C1 segment of cervical spinal cord (tissue), 14 donors: ENCODE data around the gene ZC3HAV1.
"Not testable (repeated sequence)": the region's sequence is repeated elsewhere in the genome, so short reads cannot be mapped to it uniquely, and the experiment has no call there.

Experiments
- DNase-seq, 14 donors: peaks; one replicate each; lab custom pipeline; 2025; lab: John Stamatoyannopoulos, UW

Gene ZC3HAV1

DNA sequence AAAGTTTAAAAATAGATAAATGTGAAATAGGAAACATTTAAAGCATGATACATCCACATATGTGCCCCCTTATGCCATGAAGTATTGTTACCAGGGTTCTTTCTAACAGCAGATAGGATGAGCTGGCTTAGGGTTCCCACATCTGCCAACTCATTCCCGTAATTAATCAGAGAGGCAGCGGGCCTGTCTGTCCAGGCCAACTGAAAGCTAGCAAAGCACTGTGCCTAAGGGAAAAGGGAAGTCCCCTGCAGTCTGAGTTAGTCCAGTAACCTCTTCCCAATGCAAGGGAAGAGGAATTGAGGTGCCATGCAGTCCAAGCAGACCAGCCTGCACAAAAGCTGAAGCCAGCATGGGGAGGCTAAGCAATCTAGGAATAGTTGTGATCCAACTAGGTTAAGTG lies 55.4 kb downstream of the ZC3HAV1 start:
- no peak for DNase-seq

DNA sequence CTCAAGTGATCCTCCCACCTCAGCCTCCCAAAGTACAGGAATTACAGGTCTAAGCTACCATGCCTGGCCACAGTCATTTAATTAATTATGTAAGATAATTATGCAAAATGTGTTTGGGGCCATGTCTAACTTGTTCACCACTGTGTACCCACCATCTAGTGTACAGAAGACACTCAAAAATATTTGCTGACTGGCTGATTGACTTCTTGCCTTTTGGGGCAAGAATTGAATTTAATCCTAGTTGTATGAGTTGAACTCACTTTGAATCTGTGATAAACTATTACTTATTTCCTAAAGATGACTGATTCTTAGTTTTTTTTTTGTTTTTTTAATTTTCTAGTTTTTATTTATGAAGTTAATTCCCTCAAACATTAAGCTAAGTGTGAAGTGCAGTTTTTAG lies 57.9 kb downstream of the ZC3HAV1 start:
- DNase-seq: no peak

DNA sequence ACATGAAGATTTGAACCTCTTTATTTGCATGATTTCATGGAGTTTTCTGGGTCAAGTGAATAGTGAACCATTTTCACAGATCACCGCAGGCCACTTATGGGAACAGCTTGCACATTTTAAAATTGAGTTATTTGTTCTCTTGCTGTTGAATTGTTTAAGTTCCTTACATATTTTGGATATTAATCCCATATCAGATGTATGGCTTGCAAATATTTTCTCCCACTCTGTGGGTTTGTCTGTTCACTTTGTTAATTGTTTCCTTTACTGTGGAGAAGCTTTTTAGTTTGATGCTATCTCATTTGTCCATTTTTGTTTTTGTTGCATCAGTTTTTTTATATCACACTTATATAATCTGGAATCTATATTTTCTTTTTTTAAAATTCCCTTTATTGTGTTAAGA lies 59.6 kb downstream of the ZC3HAV1 start:
- no peak for DNase-seq

DNA sequence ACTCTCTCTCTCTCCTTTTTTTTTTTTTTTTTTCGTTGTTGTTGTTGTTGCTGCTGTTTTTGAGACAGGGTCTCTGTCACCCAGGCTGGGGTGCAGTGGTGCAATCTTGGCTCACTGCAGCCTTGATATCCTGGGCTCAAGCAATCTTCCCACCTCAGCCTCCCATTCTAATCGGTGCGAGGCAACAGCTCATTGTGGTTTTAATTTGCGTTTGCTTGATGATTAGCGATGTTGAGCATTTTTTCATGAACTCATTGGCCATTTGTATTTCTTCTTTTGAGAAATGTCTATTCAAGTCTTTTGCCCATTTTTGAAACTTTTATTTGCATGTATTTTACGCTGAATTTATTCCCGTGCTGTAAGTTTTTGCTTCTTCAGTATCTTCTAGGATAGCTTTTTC lies 60.4 kb downstream of the ZC3HAV1 start:
- no peak for DNase-seq

DNA sequence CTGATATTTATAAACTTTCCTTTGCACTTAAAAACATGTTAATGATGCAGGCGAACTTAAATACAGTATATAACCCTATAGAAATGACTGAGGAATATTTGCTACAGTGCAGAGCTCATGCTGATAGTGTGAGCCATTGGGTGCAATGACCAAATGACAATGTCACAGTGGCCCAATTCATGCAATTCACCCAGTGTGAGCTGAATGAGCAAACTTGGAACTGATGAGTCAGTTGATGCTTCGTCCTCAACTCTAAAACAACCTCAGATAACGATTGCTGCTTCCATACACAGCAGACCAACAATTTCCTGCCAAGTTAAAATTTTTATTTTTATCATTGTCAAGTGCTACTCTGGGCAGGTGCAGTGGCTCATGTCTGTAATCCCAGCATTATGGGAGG lies 61.5 kb downstream of the ZC3HAV1 start:
- no peak for DNase-seq

DNA sequence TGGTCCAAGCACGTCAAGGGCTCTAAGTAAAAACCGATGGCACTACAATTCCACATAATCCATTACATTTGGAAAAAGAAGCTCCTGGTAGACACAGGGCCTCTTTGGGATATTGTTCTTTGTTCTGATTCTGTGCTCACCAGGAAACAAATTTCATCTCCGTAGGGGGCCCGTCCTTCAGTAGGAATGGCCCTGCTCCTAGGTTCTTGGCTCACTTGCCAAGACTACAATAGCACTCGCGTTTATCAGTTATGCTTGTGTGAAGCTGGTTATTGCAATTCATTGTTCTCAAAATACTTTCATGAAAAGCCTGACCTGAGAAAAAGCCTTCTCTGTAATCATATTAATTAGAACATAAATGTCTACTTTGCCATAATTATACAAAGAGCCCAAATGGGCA lies 63.4 kb downstream of the ZC3HAV1 start:
- DNase-seq: no peak

DNA sequence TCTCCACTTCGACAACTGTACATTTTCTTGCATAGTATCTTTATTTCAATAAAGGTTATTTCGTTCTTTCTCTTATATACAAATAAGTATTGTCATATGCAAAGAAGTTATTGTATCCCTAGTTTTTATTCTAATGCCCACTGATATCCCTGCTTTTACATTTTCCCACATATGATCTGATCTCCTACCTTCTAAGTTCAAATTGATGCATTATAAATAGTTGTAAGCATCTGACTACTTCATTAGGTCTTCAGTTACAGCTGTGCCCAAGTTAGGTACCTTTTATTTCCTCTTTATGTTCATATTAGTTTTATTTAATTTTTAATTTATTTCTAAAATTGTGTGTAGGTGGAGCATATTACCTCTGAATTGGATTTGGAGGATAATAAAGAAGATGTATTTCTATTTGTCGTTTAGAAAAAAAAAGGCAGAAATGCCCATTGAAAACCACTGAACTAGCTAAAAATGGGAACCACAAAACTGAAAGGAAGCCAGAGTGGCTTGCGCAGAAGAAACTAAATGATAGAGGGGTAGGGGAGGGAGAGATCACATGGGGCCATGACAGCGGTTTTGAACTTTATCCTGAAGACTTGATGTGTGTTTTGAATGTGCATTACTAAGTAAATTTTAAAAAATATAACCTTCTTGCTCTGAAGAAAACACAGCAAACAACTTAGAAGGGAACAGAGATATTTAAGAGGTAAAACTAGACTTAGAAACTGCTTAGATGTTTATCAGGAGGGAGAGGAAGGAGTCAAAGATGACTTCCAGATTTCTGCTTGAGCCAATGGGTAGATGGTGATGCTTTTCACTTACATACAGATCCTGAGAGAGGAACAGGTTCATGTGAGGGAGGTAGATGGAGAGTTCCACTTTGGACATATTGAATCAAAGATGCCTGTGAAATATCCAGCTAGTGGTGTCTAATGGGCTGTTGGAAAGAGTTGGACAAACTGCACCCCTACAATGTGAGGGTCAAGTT lies 64.4 kb downstream of the ZC3HAV1 start:
- no peak for DNase-seq

DNA sequence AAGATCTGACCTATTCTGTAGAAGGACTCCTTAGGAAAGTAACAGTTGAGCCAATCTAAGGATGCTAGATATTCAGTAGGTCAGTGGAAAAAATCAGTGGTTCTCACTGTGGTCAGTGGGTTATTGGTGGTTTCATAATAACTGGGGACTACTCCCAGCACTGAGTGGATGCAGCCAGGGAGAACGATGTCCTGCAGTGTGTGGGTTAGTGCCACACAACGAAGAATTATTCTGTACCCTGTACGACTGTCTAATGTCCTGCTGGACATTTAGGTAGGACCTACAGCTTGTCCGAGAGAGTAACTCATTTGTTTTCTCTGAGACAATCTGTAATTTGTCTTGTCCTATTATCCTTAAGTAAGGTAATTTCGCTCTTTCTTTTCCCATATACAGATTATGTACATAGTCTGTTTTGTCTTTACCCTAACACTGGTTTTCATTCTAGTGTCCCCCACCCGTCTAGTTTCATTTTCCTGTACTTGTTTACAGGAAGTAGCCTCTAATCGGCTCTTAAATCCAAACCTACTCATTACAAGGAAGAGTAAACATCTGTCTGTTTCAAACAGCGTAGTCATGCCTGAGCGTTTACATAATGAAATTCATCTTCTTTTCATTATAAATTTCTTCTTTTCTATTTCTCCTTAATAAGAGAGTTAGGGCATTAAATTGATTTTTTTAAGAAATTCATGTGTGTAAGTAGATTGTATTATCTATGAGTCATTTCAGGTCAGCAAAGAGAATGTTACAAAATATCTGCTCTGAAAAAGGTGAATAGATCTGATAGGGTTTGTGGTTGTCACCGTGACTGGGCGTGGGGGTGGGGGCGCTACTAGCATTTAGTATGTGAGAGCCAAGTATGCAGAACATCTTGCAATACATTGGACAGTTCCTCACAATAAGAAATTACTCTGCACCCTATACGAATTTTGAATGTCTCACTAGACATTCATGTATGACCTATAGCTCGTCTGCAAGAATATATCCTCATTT lies 65.4 kb downstream of the ZC3HAV1 start:
- no peak for DNase-seq

DNA sequence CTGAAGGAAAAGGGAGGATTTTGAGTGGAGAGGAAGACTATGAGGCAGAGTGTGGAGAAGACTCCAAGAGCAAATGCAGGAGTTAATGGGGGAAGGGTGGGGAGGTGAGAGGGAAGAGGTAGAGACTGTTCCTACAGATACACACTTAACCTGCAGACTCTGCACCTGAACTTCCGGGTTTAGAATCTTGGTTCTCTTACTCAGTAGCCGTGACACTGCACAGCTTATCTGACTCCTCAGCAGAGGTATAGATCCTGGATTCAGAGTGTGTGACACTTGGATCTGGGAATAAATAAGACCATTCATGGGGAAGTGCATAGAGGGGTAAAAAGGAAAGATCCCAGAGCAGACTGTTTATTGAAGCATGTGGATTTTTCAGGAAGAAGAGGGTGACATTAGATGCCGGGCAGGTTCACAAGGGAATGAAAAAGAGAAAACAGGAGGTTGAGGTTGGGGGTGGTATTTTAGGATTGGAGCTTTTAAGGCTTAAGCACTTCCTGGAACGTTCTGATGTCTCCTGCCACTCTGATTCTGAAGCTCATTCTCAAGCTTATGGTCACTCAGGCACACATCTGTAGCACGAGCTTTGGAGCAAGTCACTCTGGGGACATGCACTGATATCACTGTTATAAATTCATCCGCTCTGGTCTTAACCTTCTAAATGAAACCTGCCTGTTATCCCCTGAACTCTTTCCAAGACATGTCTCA lies 68.0 kb downstream of the ZC3HAV1 start:
- DNase-seq: no peak

DNA sequence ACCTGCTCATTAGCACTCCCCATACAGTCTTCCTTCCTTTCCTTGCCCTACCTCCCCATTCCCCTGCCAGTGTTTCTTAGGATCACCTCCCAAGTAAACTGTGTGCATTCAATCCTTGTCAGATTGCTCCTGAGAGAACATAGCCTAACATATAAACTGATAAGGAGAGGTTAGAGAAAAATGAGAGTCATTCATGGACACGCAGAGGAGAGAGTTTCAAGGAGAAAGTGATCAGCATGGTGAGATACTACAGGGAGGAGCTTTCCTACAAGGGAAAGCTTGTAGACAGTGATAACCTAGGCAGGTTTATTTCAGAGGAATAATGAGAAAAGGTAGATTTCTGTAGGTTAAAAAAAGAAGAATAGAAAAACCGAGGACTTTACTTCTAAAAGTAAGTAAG lies 70.8 kb downstream of the ZC3HAV1 start:
- no peak for DNase-seq

DNA sequence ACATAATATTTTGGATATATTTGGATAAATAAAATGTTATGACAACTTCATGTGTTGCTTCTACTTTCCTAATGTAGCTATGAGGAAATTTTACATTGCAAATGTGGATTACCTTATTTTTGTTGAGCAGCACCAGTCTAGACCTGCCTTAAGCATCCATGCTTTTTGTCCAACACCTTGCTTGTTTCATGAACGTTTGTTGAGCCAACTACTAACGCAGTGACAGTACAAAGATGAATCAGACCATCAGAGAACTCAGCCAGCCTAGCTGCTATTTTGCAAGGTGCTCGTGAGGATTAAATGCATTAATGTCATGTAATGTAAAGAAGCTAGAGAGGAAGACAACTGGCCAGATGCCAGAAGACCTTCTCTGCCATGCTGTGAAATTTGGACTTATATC lies 72.6 kb downstream of the ZC3HAV1 start:
- DNase-seq: no peak

DNA sequence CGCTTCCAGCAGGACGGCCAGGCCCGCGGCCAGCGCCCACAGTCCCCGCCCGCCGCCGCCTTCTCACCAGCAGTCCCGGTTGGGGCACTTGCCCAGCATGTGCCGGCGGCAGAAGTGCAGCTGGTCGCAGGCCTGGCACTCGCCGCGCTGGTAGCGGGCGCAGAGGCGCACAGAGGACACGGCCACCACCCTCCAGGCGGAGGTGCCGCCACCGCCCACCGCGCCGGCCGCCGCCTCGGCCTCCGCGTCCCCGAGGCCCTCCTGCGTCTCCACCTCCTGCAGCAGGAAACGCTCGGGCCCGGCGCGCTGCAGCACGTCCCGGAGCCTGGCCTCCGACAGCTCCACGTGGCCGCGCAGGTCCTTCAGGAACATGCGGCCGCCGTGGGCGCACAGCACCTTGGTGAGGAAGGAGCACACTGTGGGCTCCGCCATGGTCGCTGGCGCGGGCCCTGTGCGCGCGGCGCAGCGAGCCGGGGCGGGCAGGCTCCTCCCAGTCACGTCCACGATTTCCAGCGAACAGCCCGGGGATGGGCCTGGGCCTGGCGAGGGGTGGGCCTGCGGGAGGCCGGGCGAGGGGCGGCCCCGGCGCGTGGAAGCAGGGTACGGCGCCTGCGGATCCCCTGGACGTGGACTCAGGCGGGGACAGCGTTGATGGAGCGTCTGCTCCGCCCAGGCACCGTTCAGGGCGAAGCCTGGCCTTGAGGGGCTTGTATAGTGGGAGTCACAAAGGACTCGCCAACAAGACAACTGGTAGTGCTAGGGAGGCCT lies 73.8 kb downstream of the ZC3HAV1 start, which contains the start of gene ZC3HAV1L:
TSS of gene ZC3HAV1L (minus strand) at position 457 of the 768 bp plus-strand sequence. CDS start at position 432, 25 bp downstream.
- peak in 2 of 14 donors; percentile 26 to 39 for DNase-seq

DNA sequence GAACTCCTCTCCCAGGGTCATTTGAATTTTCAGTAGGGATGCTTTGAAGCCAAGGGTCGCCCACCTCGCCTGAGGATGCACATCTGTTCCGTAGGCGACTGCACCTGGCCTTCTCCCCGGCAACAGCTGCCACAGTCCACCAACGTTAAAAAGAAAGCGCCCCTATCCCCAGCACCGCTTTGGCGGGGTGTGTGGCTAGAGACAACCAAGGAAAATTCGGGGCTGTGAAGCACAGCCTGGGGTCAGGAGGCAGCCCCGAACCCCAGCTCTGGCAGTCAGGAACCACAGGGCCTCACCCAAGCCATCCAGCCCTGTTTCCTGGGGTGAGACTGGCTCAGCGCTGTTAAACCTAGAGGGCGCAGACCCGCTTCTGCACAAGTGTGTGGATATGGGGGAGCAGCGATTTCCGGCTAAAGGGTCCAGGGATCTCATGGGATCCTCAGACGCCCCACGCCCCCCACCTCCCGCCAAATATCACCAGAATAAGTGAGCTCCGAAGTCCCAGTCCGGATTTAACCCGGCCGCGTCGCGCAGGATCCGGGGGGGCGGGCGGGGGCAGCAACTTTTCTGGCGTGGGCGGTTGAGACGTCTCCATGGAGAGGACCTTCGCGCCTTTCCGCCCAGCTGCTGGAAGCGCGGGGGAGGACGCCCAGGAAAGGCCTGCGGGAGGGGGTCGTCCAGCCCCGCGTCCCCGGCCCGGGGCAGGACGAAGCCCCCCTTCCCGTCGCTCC lies 74.5 kb downstream of the ZC3HAV1 start:
- peak in 1 of 14 donors; percentile 23 for DNase-seq

DNA sequence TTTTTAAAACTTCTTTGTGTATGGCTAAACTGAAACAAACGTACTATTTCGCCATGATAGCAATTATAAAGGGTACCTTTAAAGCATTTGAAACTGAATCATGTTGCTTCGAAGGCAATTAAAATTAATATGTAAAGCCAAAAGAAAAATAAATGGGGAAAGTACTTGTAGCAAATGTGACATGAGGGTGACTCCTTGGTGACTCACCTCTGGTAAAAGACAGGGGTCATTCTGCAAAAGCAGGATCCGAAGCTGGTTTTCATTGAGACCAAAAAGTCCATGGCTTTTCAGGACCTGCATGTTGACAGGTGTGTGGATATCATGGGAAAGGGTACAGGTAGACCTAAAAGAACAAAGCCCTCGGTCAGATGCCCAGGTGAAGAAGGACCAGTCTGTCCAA lies 75.2 kb downstream of the ZC3HAV1 start:
- DNase-seq: no peak

DNA sequence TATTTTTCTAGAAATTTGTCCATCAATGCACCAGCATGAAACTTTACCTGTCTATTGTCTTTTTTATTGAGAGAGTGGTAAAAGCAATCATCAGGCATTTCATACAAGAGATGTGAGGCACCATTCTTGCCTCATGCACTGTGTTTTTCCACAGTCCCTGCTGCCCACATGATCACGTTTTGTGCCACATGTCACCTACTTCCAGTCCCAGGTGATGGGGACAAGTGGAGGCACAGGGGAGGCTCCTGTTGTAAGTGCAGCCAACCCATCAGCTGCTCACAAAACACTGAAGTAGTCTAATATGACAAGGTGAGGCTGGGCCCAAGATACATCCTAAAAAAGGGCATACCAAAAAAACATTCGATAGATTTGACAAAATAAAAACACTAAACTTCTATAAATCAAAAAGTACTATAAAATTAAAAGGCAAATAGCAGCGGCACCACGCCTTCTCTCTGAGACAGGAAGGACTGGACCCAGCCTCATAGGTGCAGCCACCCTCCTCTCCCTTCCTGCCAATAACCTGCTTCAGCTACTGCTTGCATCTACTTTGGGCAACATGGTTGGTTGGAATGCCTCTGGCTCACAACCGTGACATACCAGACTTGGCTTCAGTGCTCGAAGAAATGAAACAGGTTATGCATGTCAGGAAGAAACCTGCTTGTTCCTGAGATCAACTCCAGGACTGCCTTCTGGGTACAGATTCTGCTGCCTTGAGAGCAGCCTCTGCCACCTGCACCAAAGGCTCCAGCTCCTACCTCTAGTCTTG lies 76.0 kb downstream of the ZC3HAV1 start:
- no peak for DNase-seq

DNA sequence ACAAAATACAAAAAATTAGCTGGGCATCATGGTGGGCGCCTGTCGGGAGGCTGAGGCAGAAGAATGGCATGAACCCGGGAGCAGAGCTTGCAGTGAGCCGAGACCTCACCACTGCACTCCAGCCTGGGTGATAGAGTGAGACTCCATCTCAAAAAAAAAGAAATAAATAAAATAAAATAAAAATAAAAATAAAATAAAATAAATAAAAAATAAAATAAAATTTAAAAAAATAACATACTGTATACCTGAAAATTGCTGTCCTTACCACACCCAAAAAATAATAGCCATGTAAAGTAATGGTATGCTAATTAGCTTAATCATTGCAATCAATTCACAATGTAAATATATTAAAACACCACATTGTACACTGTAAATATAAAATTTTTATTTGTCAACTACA lies 77.0 kb downstream of the ZC3HAV1 start:
- no peak for DNase-seq

DNA sequence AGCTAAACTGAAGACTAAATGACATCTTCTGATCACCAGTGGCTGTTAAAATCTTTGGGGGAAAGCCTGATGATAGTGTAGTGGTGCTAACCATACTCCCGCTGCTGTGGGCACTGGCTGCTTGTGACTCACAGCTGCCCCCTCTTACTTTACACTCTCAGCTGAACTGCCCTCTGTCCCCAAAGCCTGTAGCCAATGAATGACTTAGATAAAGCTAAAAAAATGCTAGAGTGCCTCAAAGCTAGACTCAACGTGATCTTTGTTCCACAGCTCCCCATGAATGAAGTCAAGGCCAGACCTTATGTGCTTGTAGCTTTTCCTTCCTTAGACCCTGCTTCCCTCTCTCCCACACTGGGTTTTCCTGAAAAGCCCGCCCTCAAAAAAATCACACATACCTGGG lies 80.2 kb downstream of the ZC3HAV1 start:
- DNase-seq: no peak

DNA sequence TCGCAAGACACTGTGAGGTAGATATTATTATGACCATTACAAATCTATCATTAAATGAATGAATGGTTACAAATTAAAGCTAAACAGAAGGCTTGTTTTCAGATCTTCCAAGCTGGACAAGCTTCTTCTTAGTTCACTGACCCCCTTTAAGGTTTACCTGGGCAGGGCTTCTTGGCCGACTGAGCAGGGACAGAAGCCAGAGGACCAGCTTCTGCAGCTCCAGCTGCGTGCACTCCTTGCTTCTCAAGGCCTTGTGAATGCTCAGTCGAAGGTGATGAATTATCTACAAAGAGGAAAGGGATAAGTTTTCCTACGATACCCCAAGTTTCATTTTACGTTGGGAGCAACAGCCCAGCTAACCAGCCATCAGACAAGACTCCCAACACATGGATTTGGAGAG lies 83.0 kb downstream of the ZC3HAV1 start:
- no peak for DNase-seq

DNA sequence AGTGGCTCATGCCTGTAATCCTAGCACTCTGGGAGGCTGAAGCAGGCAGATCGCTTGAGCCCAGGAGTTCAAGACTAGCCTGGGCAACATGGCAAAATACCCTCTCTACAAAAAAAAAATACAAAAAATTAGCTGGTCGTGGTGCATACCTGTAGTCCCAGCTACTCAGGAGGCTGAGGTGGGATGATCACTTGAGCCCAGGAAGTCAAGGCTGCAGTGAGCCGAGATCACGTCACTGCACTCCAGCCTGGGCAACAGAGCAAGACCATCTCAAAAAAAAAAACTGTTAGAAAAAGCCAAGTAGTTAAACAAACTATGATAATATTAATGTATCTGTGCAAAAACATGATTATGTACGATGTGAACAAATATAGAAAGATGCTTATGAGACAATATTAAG lies 83.7 kb downstream of the ZC3HAV1 start:
- DNase-seq: not testable (repeated sequence)
